HUES6 (cell line): ENCODE measurements around the gene EIF4E3.

Experiments
- H3K27ac ChIP-seq: 2 replicates; pipeline ENCODE4 v1.7.0; 2013; ENCODE audit warnings: low read depth, mild to moderate bottlenecking, low read length, inconsistent platforms
- H3K27me3 ChIP-seq: 2 replicates; pipeline ENCODE4 v1.6.1; 2013; ENCODE audit warnings: low read length; ENCODE audit not compliant: control insufficient read depth, insufficient read depth
- H3K36me3 ChIP-seq: 2 replicates; pipeline ENCODE4 v1.6.1; 2013; ENCODE audit warnings: low read length; ENCODE audit not compliant: control insufficient read depth, insufficient read depth
- H3K4me1 ChIP-seq: 2 replicates; pipeline ENCODE4 v1.6.1; 2013; ENCODE audit warnings: low read length; ENCODE audit not compliant: control insufficient read depth, insufficient read depth
- H3K4me3 ChIP-seq: 2 replicates; pipeline ENCODE4 v1.5.1; 2013; ENCODE audit warnings: low read depth, low read length
- H3K9ac ChIP-seq: one replicate; pipeline ENCODE4 v1.6.1; 2013; ENCODE audit warnings: mild to moderate bottlenecking, low read length
- H3K9me3 ChIP-seq: 2 replicates; pipeline ENCODE4 v1.6.1; 2013; ENCODE audit warnings: low read depth, low read length; ENCODE audit not compliant: control insufficient read depth, insufficient read depth

Gene EIF4E3

GRCh38 chr3:71722693-71723092, 2.5 kb downstream of the EIF4E3 start:
- H3K9me3 ChIP-seq, result no peaks in the 10 kb centered on the region
- no peak overlapping the region for H3K4me3 ChIP-seq

GRCh38 chr3:71721651-71722157, 3.5 kb downstream of the EIF4E3 start:
- Histone ChIP-seq H3K4me1 (peaks cover 9% of the 10 kb centered on the region), H3K9me3 (no peaks in the 10 kb centered on the region), H3K27ac (no peak overlapping the region), H3K4me3 (no peak overlapping the region), H3K36me3 (no peaks in the 10 kb centered on the region), H3K9ac (no peak overlapping the region), H3K27me3 (peaks cover 38% of the 10 kb centered on the region)

More at GRCh38 chr3:71722693-71723092, 2.5 kb downstream of the EIF4E3 start:
- Histone ChIP-seq H3K27me3 (peaks cover 38% of the 10 kb centered on the region), H3K4me1 (peaks cover 9% of the 10 kb centered on the region), H3K9ac (no peak overlapping the region), H3K27ac (no peak overlapping the region), H3K36me3 (no peaks in the 10 kb centered on the region)

GRCh38 chr3:71721002-71721401, 4.2 kb downstream of the EIF4E3 start:
- no peaks in the 10 kb centered on the region for H3K36me3 ChIP-seq
- H3K4me1 ChIP-seq, result peaks cover 4% of the 10 kb centered on the region
- peaks cover 32% of the 10 kb centered on the region for H3K27me3 ChIP-seq

GRCh38 chr3:71718072-71718471, 7.1 kb downstream of the EIF4E3 start:
- H3K9me3 ChIP-seq, result no peaks in the 10 kb centered on the region
- H3K27me3 ChIP-seq, result peaks cover 8% of the 10 kb centered on the region
- H3K36me3 ChIP-seq, result no peaks in the 10 kb centered on the region
- no peak overlapping the region for H3K27ac ChIP-seq
- no peak overlapping the region for H3K9ac ChIP-seq
- H3K4me1 ChIP-seq, result no peaks in the 10 kb centered on the region
- H3K4me3 ChIP-seq, result no peak overlapping the region

More at GRCh38 chr3:71721002-71721401, 4.2 kb downstream of the EIF4E3 start:
- no peak overlapping the region for H3K9ac ChIP-seq
- H3K4me3 ChIP-seq, result no peak overlapping the region
- no peak overlapping the region for H3K27ac ChIP-seq
- no peaks in the 10 kb centered on the region for H3K9me3 ChIP-seq

- Histone ChIP-seq H3K9ac (no peak overlapping the region), H3K27me3 (no peaks in the 10 kb centered on the region), H3K9me3 (no peaks in the 10 kb centered on the region), H3K4me3 (no peak overlapping the region), H3K4me1 (no peaks in the 10 kb centered on the region), H3K27ac (no peak overlapping the region), H3K36me3 (no peaks in the 10 kb centered on the region; the same call in 1 of the 2 replicates)
Observed at GRCh38 chr3:71714595-71714994, 10.6 kb downstream of the EIF4E3 start.

GRCh38 chr3:71713041-71713440, 12.2 kb downstream of the EIF4E3 start:
- Histone ChIP-seq H3K9me3 (no peaks in the 10 kb centered on the region), H3K27ac (no peak overlapping the region), H3K27me3 (no peaks in the 10 kb centered on the region), H3K4me3 (no peak overlapping the region), H3K36me3 (no peaks in the 10 kb centered on the region; the same call in 1 of the 2 replicates), H3K9ac (no peak overlapping the region), H3K4me1 (no peaks in the 10 kb centered on the region)

- Histone ChIP-seq H3K9ac (no peak overlapping the region), H3K27ac (no peak overlapping the region), H3K27me3 (no peaks in the 10 kb centered on the region)
Observed at GRCh38 chr3:71710906-71711494, 14.2 kb downstream of the EIF4E3 start.

GRCh38 chr3:71709908-71710511, 15.2 kb downstream of the EIF4E3 start:
- Histone ChIP-seq H3K9me3 (no peaks in the 10 kb centered on the region), H3K27me3 (no peaks in the 10 kb centered on the region), H3K36me3 (no peaks in the 10 kb centered on the region; the same call in 1 of the 2 replicates), H3K4me1 (peaks cover 2% of the 10 kb centered on the region; the same call in 1 of the 2 replicates), H3K4me3 (no peak overlapping the region), H3K9ac (no peak overlapping the region), H3K27ac (no peak overlapping the region)

More at GRCh38 chr3:71710906-71711494, 14.2 kb downstream of the EIF4E3 start:
- Histone ChIP-seq H3K4me1 (no peaks in the 10 kb centered on the region), H3K4me3 (no peak overlapping the region), H3K36me3 (no peaks in the 10 kb centered on the region; the same call in 1 of the 2 replicates), H3K9me3 (no peaks in the 10 kb centered on the region)

- peaks cover 15% of the 10 kb centered on the region for H3K4me1 ChIP-seq
- no peaks in the 10 kb centered on the region; the same call in 1 of the 2 replicates for H3K36me3 ChIP-seq
- H3K9ac ChIP-seq, result no peak overlapping the region
- no peaks in the 10 kb centered on the region for H3K27me3 ChIP-seq
- H3K27ac ChIP-seq, result no peak overlapping the region
- H3K4me3 ChIP-seq, result no peak overlapping the region
- H3K9me3 ChIP-seq, result no peaks in the 10 kb centered on the region
Observed at GRCh38 chr3:71708476-71709105, 16.6 kb downstream of the EIF4E3 start.

GRCh38 chr3:71707595-71707994, 17.6 kb downstream of the EIF4E3 start:
- Histone ChIP-seq H3K9ac (no peak overlapping the region), H3K27me3 (no peaks in the 10 kb centered on the region), H3K4me1 (peaks cover 25% of the 10 kb centered on the region), H3K9me3 (no peaks in the 10 kb centered on the region), H3K27ac (no peak overlapping the region), H3K36me3 (no peaks in the 10 kb centered on the region; the same call in 1 of the 2 replicates), H3K4me3 (no peak overlapping the region)

GRCh38 chr3:71705681-71706080, 19.5 kb downstream of the EIF4E3 start:
- H3K27me3 ChIP-seq, result no peaks in the 10 kb centered on the region
- no peak overlapping the region for H3K4me3 ChIP-seq
- peaks cover 28% of the 10 kb centered on the region for H3K4me1 ChIP-seq
- no peaks in the 10 kb centered on the region for H3K9me3 ChIP-seq
- no peak overlapping the region for H3K9ac ChIP-seq
- H3K27ac ChIP-seq, result no peak overlapping the region
- no peaks in the 10 kb centered on the region; the same call in 1 of the 2 replicates for H3K36me3 ChIP-seq
